ENCODE data around the gene PPP2R2C.

PPP2R2C gene

DNA sequence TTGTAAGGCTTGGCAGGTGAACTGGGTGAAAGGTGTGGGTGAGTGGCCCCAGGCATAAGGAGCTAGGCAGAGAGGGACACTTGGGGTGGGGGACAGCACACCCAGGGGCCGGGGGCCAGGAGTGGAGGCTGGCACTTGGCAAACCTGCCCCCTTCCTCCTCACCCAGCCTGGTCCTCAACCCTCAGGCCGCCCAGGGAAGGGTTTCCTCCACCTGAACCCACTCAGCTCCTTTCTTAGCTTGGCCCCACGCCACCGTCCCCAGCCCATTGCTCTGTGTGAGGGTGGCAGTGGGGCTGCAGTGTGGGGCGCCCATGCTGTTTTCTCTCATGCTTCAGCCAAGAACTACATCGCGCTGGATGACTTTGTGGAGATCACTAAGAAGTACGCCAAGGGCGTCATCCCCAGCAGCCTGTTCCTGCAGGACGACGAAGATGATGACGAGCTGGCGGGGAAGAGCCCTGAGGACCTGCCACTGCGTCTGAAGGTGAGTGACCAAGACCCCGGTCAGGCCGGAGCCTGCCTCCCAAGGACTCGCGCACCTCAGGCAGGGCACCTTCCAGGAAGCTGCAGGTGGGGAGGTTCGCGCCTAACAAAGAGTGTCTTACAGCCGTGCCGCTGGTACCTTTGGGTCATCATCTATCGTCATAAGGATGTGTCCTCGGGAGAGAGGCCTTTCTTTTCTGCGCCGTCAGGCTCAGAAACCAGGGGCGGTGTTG, 177.6 kb downstream of the PPP2R2C start:
- Mint-ChIP-seq H3K4me1 (ENCODE audit: low read depth) (no peaks in the 10 kb centered on the region), H3K27ac (no peak overlapping the region)

GRCh38 chr4:6293661-6294060, 178.8 kb downstream of the PPP2R2C start:
- no peaks in the 10 kb centered on the region for H3K9me3 Mint-ChIP-seq (ENCODE audit: low read depth)
- no peaks in the 10 kb centered on the region for H3K4me1 Mint-ChIP-seq (ENCODE audit: low read depth)
- H3K27me3 Mint-ChIP-seq = no peaks in the 10 kb centered on the region
- no peak overlapping the region for H3K4me3 Mint-ChIP-seq
- H3K27ac Mint-ChIP-seq = no peak overlapping the region
- H3K36me3 Mint-ChIP-seq = peaks cover under 1% of the 10 kb centered on the region

More for the DNA sequence above, 177.6 kb downstream of the PPP2R2C start:
- no peaks in the 10 kb centered on the region for H3K9me3 Mint-ChIP-seq (ENCODE audit: low read depth)
- no peaks in the 10 kb centered on the region for H3K36me3 Mint-ChIP-seq
- H3K4me3 Mint-ChIP-seq = no peak overlapping the region
- no peaks in the 10 kb centered on the region for H3K27me3 Mint-ChIP-seq

GRCh38 chr4:6293097-6293445, 179.3 kb downstream of the PPP2R2C start:
- Mint-ChIP-seq H3K4me3 (no peak overlapping the region), H3K36me3 (peaks cover 3% of the 10 kb centered on the region), H3K9me3 (ENCODE audit: low read depth) (no peaks in the 10 kb centered on the region), H3K27ac (no peak overlapping the region), H3K4me1 (ENCODE audit: low read depth) (no peaks in the 10 kb centered on the region), H3K27me3 (no peaks in the 10 kb centered on the region)

- Mint-ChIP-seq H3K4me1 (ENCODE audit: low read depth) (no peaks in the 10 kb centered on the region), H3K27ac (no peak overlapping the region), H3K9me3 (ENCODE audit: low read depth) (no peaks in the 10 kb centered on the region), H3K36me3 (peaks cover 3% of the 10 kb centered on the region), H3K27me3 (no peaks in the 10 kb centered on the region), H3K4me3 (no peak overlapping the region)
Observed at GRCh38 chr4:6292376-6293096, 179.9 kb downstream of the PPP2R2C start.

- Mint-ChIP-seq H3K36me3 (peaks cover 3% of the 10 kb centered on the region), H3K27me3 (no peaks in the 10 kb centered on the region), H3K27ac (no peak overlapping the region), H3K4me1 (ENCODE audit: low read depth) (no peaks in the 10 kb centered on the region), H3K4me3 (no peak overlapping the region), H3K9me3 (ENCODE audit: low read depth) (no peaks in the 10 kb centered on the region)
Observed at GRCh38 chr4:6291784-6292297, 180.6 kb downstream of the PPP2R2C start.

GRCh38 chr4:6290769-6291547, 181.5 kb downstream of the PPP2R2C start:
- Mint-ChIP-seq H3K27me3 (no peaks in the 10 kb centered on the region), H3K9me3 (ENCODE audit: low read depth) (no peaks in the 10 kb centered on the region), H3K36me3 (peaks cover 3% of the 10 kb centered on the region), H3K4me3 (no peak overlapping the region), H3K27ac (no peak overlapping the region), H3K4me1 (ENCODE audit: low read depth) (no peaks in the 10 kb centered on the region)

- Mint-ChIP-seq H3K36me3 (peaks cover 3% of the 10 kb centered on the region), H3K9me3 (ENCODE audit: low read depth) (no peaks in the 10 kb centered on the region), H3K4me1 (ENCODE audit: low read depth) (no peaks in the 10 kb centered on the region), H3K27ac (no peak overlapping the region), H3K27me3 (no peaks in the 10 kb centered on the region), H3K4me3 (no peak overlapping the region)
Observed at GRCh38 chr4:6290256-6290655, 182.2 kb downstream of the PPP2R2C start.

- Mint-ChIP-seq H3K4me1 (ENCODE audit: low read depth) (no peaks in the 10 kb centered on the region), H3K27ac (no peak overlapping the region), H3K9me3 (ENCODE audit: low read depth) (no peaks in the 10 kb centered on the region), H3K36me3 (peaks cover 3% of the 10 kb centered on the region), H3K4me3 (no peak overlapping the region), H3K27me3 (no peaks in the 10 kb centered on the region)
Observed at GRCh38 chr4:6288871-6289270, 183.5 kb downstream of the PPP2R2C start.

DNA sequence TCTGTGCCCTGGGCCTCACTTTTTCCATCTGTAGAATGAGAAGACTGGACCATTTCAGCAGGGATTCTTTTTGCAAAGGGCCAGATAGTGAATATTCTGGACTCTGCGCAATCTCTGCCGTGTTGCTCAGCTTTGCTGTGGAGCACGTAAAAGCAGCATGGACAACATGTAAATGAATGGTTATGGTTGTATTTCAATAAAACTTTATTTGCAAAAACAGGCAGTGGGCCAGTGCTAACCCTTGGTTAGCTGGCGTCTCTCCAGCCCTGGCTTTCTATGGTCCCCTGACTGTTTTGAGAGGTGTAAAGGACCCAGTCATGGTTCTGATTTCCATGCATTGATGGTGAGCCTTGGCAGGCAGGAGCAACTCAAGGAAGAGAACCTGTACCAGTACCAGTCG, 184.1 kb downstream of the PPP2R2C start:
- no peaks in the 10 kb centered on the region for H3K9me3 Mint-ChIP-seq (ENCODE audit: low read depth)
- no peak overlapping the region for H3K4me3 Mint-ChIP-seq
- no peaks in the 10 kb centered on the region for H3K4me1 Mint-ChIP-seq (ENCODE audit: low read depth)
- no peaks in the 10 kb centered on the region for H3K27me3 Mint-ChIP-seq
- peaks cover 3% of the 10 kb centered on the region for H3K36me3 Mint-ChIP-seq
- H3K27ac Mint-ChIP-seq = no peak overlapping the region

DNA sequence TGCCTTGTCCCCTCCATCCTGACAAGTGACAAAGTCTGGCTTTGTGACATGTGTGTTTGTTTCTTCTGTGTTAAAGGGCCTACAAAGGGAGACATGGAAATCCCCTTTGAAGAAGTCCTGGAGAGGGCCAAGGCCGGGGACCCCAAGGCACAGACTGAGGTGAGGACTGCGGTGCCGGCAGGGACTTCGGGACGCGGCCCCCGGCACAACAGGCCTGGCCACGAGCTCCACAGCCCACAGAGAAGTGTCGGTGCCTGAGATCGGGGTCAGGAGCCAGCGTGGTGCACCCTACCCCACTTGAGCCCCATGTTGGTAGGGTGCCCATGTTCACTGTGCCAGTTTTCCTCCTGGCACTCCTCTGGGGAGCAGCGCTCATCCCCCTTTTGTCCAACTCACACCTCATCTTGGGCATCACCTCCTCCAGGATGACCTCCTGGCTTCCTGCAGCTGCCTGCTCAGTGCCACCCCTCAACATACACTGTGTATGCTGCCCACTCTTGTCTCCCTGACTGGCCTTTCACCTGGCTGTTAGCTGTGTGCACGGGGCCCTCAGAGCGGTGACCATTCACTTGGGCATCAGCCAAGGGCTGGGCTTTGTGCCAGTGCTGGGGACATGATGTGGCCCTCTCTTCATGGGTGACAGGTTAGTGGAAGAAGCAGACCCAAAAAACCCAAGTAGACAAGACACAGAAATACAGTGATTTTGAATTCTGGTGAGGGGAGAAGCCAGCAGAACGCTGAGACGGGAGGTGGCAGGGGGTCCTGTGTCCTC, 185.2 kb downstream of the PPP2R2C start:
- no peak overlapping the region for H3K4me3 Mint-ChIP-seq
- no peaks in the 10 kb centered on the region for H3K9me3 Mint-ChIP-seq (ENCODE audit: low read depth)
- no peak overlapping the region for H3K27ac Mint-ChIP-seq
- no peaks in the 10 kb centered on the region for H3K27me3 Mint-ChIP-seq
- H3K4me1 Mint-ChIP-seq (ENCODE audit: low read depth) = no peaks in the 10 kb centered on the region
- H3K36me3 Mint-ChIP-seq = peaks cover 3% of the 10 kb centered on the region

DNA sequence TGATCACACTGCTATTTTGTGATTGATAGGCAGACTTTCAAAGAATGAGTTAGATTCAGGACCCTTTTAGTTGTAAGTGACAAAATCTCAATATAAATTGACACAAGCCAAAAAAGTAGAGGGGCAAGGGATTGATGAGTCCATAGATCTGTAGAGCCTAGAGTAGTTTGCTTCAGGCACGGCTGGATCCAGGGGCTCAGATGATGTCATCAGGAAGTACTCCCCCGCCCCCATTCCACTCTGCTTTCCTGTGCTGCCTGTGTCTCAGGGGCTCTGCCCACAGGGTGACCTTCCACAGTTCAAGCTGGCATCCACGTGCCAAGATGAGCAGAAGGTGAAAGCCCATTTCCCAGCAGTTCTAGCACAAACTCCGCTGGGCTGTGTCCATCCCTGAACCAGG, 189.1 kb downstream of the PPP2R2C start:
- H3K4me1 Mint-ChIP-seq (ENCODE audit: low read depth) = peaks cover 5% of the 10 kb centered on the region
- no peaks in the 10 kb centered on the region for H3K27me3 Mint-ChIP-seq
- H3K36me3 Mint-ChIP-seq = no peaks in the 10 kb centered on the region
- no peak overlapping the region for H3K27ac Mint-ChIP-seq
- H3K4me3 Mint-ChIP-seq = no peak overlapping the region
- H3K9me3 Mint-ChIP-seq (ENCODE audit: low read depth) = no peaks in the 10 kb centered on the region

DNA sequence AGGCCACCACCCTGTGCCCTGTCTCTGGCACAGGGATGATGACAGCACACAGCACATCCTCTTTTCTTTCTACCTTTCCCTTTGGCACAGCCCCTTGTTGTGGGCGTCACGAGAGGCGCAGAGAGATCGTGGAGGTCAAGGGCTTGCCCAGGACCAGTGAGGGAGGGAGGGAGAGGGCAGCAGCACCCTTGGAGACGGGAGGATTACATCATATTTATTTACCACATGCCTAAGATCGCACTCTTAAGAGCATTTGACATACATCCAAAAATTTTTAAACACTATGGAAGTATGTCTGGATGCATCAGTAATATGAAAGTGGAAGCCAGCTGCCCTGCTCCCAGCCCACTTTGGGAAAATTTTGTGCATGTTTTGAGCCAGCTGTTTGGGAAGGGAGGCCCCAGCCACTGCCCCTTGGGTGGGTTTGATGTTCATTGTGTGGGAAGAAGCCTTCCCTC, 190.1 kb downstream of the PPP2R2C start:
- Mint-ChIP-seq H3K4me1 (ENCODE audit: low read depth) (peaks cover 5% of the 10 kb centered on the region), H3K36me3 (no peaks in the 10 kb centered on the region), H3K27ac (no peak overlapping the region), H3K27me3 (no peaks in the 10 kb centered on the region), H3K4me3 (no peak overlapping the region), H3K9me3 (ENCODE audit: low read depth) (no peaks in the 10 kb centered on the region)

GRCh38 chr4:6281436-6282313, 190.7 kb downstream of the PPP2R2C start:
- H3K4me1 Mint-ChIP-seq (ENCODE audit: low read depth) = peaks cover 5% of the 10 kb centered on the region
- H3K27me3 Mint-ChIP-seq = no peaks in the 10 kb centered on the region
- no peaks in the 10 kb centered on the region for H3K9me3 Mint-ChIP-seq (ENCODE audit: low read depth)
- no peaks in the 10 kb centered on the region for H3K36me3 Mint-ChIP-seq
- H3K4me3 Mint-ChIP-seq = no peak overlapping the region
- no peak overlapping the region for H3K27ac Mint-ChIP-seq

Measured in activated naive CD8-positive, alpha-beta T cell (primary cell).